AG10803 (cell line): ENCODE results near the gene GAS2L1.

Experiments used
- DNase-seq: peaks from one replicate; pipeline ENCODE4 v3.0.0; 2010; ENCODE audit warnings: low read depth
- H3K4me3 ChIP-seq: 2 replicates; pipeline ENCODE4 v1.5.1; 2011; ENCODE audit warnings: mild to moderate bottlenecking, low read length, control low read depth
- CTCF ChIP-seq: conservative IDR thresholded peaks from 2 replicates; pipeline ENCODE4 v1.5.1; 2011; ENCODE audit warnings: mild to moderate bottlenecking, low read length, control low read depth, inconsistent platforms

The GAS2L1 gene

GRCh38 chr22:29268511-29269229, 37.8 kb upstream of the GAS2L1 start:
- no peak for TF ChIP-seq CTCF
- H3K4me3 ChIP-seq: peak overlapping the region; percentile 91
- DNase-seq: peak; percentile 75

GRCh38 chr22:29269230-29269604, 37.2 kb upstream of the GAS2L1 start:
- TF ChIP-seq CTCF: no peak
- no peak for DNase-seq
- H3K4me3 ChIP-seq: peak overlapping the region; percentile 91

- H3K4me3 ChIP-seq: peak overlapping the region; percentile 91
- TF ChIP-seq CTCF: no peak
- no peak for DNase-seq
These were observed 36.5 kb upstream of the GAS2L1 start for GRCh38 chr22:29269731-29270474.

- no peak for TF ChIP-seq CTCF
- peak overlapping the region; percentile 91 for H3K4me3 ChIP-seq
- DNase-seq: peak; percentile 27
These were observed 35.8 kb upstream of the GAS2L1 start for GRCh38 chr22:29270475-29271271.

- DNase-seq: no peak
- no peak for TF ChIP-seq CTCF
- no peak overlapping the region for H3K4me3 ChIP-seq
These were observed 33.8 kb upstream of the GAS2L1 start for GRCh38 chr22:29272624-29273023.

GRCh38 chr22:29275167-29275566, 31.3 kb upstream of the GAS2L1 start:
- DNase-seq: no peak
- H3K4me3 ChIP-seq: no peak overlapping the region
- TF ChIP-seq CTCF: no peak
